ENCODE measurements around the gene NDRG2. TPM values are rescaled to one million over a fixed set of nuclear protein-coding genes. Genes with fewer than 3 reads are reported as not detected.
A peak's percentile ranks its signal among the peaks of the same experiment; 100 is the strongest.
"Not testable (repeated sequence)": the region's sequence is repeated elsewhere in the genome, so short reads cannot be mapped to it uniquely, and the experiment has no call there.

The NDRG2 gene
- total and polyA plus RNA-seq, 2 donors (not counting 1 experiment from before 2014, with no cell fraction given), result 0.32 to 0.50 TPM

- no peak overlapping the region for H3K4me2 ChIP-seq (ENCODE audit: extremely low read depth, insufficient read depth, low read length)
- H3K27ac ChIP-seq (ENCODE audit: insufficient read depth, low read length), result no peak overlapping the region
- H3K79me2 ChIP-seq (ENCODE audit: control insufficient read depth, insufficient read depth, low read length), result no peaks in the 10 kb centered on the region
- H3K27me3 ChIP-seq (ENCODE audit: control insufficient read depth, insufficient read depth, low read length), result peaks cover 10% of the 10 kb centered on the region
- H3K36me3 ChIP-seq (ENCODE audit: control insufficient read depth, insufficient read depth, low read length), result no peaks in the 10 kb centered on the region
- H3K4me1 ChIP-seq (ENCODE audit: control insufficient read depth, extremely low read depth, insufficient read depth, low read length), result no peaks in the 10 kb centered on the region
- no peaks in the 10 kb centered on the region for H3K9me3 ChIP-seq (ENCODE audit: control insufficient read depth, insufficient read depth, low read depth, low read length)
- H4K20me1 ChIP-seq (ENCODE audit: control insufficient read depth, extremely low read depth, insufficient read depth, low read length), result no peaks in the 10 kb centered on the region
- no peak overlapping the region for H3K4me3 ChIP-seq (replicated peaks in 1 of 4; ENCODE audit: control extremely low read depth in 1 of 4, insufficient read depth in 1 of 4, low read depth in 3 of 4, low read length in 4 of 4)
- H3K9ac ChIP-seq (ENCODE audit: insufficient read depth, low read length), result no peak overlapping the region
- DNase-seq (ENCODE audit: low read depth in 2 of 2), result no peak
- no peak overlapping the region for H2AFZ ChIP-seq (ENCODE audit: low read length)
- TF ChIP-seq CTCF (conservative IDR thresholded peaks at IDR 0.05 in 1 of 2, IDR thresholded peaks at IDR 0.05 in 1 of 2; ENCODE audit: low read depth in 1 of 2, low read length in 2 of 2), result no peak
- peak; percentile 26 for TF ChIP-seq EZH2 (IDR thresholded peaks at IDR 0.05; ENCODE audit: low read length, missing control alignments)
Observed at GRCh38 chr14:21011136-21011535, 13.7 kb downstream of the NDRG2 start.

- H3K27ac ChIP-seq (ENCODE audit: insufficient read depth, low read length); H4K20me1 ChIP-seq (ENCODE audit: control insufficient read depth, extremely low read depth, insufficient read depth, low read length); H3K4me2 ChIP-seq (ENCODE audit: extremely low read depth, insufficient read depth, low read length); H2AFZ ChIP-seq (ENCODE audit: low read length); H3K9ac ChIP-seq (ENCODE audit: insufficient read depth, low read length); DNase-seq (ENCODE audit: low read depth in 2 of 2); H3K27me3 ChIP-seq (ENCODE audit: control insufficient read depth, insufficient read depth, low read length); H3K9me3 ChIP-seq (ENCODE audit: control insufficient read depth, insufficient read depth, low read depth, low read length); H3K36me3 ChIP-seq (ENCODE audit: control insufficient read depth, insufficient read depth, low read length); H3K79me2 ChIP-seq (ENCODE audit: control insufficient read depth, insufficient read depth, low read length); H3K4me3 ChIP-seq (replicated peaks in 1 of 4; ENCODE audit: control extremely low read depth in 1 of 4, insufficient read depth in 1 of 4, low read depth in 3 of 4, low read length in 4 of 4); H3K4me1 ChIP-seq (ENCODE audit: control insufficient read depth, extremely low read depth, insufficient read depth, low read length): not testable (repeated sequence)
Observed at GRCh38 chr14:21009721-21010120, 15.1 kb downstream of the NDRG2 start.

- DNase-seq (ENCODE audit: low read depth in 2 of 2), result no peak
- Histone ChIP-seq H3K79me2 (ENCODE audit: control insufficient read depth, insufficient read depth, low read length) (no peaks in the 10 kb centered on the region), H3K9me3 (ENCODE audit: control insufficient read depth, insufficient read depth, low read depth, low read length) (no peaks in the 10 kb centered on the region), H3K4me2 (ENCODE audit: extremely low read depth, insufficient read depth, low read length) (no peak overlapping the region), H3K36me3 (ENCODE audit: control insufficient read depth, insufficient read depth, low read length) (no peaks in the 10 kb centered on the region), H2AFZ (ENCODE audit: low read length) (no peak overlapping the region), H4K20me1 (ENCODE audit: control insufficient read depth, extremely low read depth, insufficient read depth, low read length) (no peaks in the 10 kb centered on the region), H3K27ac (ENCODE audit: insufficient read depth, low read length) (no peak overlapping the region), H3K4me1 (ENCODE audit: control insufficient read depth, extremely low read depth, insufficient read depth, low read length) (no peaks in the 10 kb centered on the region), H3K9ac (ENCODE audit: insufficient read depth, low read length) (no peak overlapping the region), H3K4me3 (replicated peaks in 1 of 4; ENCODE audit: control extremely low read depth in 1 of 4, insufficient read depth in 1 of 4, low read depth in 3 of 4, low read length in 4 of 4) (no peak overlapping the region), H3K27me3 (ENCODE audit: control insufficient read depth, insufficient read depth, low read length) (no peaks in the 10 kb centered on the region)
- TF ChIP-seq CTCF (conservative IDR thresholded peaks at IDR 0.05 in 1 of 2, IDR thresholded peaks at IDR 0.05 in 1 of 2; ENCODE audit: low read depth in 1 of 2, low read length in 2 of 2) (no peak), EZH2 (IDR thresholded peaks at IDR 0.05; ENCODE audit: low read length, missing control alignments) (no peak)
Observed at GRCh38 chr14:21003788-21004346, 21.0 kb downstream of the NDRG2 start.

Data from fibroblast of lung (primary cell).